Lower leg skin (tissue), 3 donors: ENCODE results near the gene PLCXD1.

Source experiments
- CTCF ChIP-seq, 3 donors: fragments of 450-650 bp; IDR thresholded peaks; one replicate each; pipeline ENCODE4 v1.5.1; 2016; ENCODE audit warnings: antibody characterized with exemption in 3 of 3, mild to moderate bottlenecking in 3 of 3, moderate library complexity in 2 of 3
- POLR2A ChIP-seq, 2 donors: fragments of 450-650 bp; IDR thresholded peaks; one replicate each; pipeline ENCODE4 v1.6.1; 2016 to 2017; ENCODE audit warnings: antibody characterized with exemption in 2 of 2, mild to moderate bottlenecking in 1 of 2, moderate library complexity in 1 of 2

- TF ChIP-seq CTCF (IDR thresholded peaks at IDR 0.05) (no peak), POLR2A (IDR thresholded peaks at IDR 0.05) (no peak)
Observed at GRCh38 chrX:332916-333610, 51.9 kb downstream of the PLCXD1 start.
